Lung (tissue), 12 donors: ENCODE results near the gene DSG2. TPM values are rescaled to one million over a fixed set of nuclear protein-coding genes. Genes with fewer than 3 reads are reported as not detected.
"Not testable (repeated sequence)": the region's sequence is repeated elsewhere in the genome, so short reads cannot be mapped to it uniquely, and the experiment has no call there.

ENCODE experiments used
- ATAC-seq: fragments of 200-7000 bp; cut with Tn5 transposase; one replicate; pipeline ENCODE4 v1.9.1; 2020; ENCODE audit warnings: moderate number of reproducible peaks; ENCODE audit not compliant: insufficient read depth, low FRiP score
- DNase-seq, 3 donors: peaks; one replicate each; pipeline ENCODE4 v3.0.0-alpha.2; 2013 to 2017
- H3K27ac ChIP-seq, 2 donors: one replicate each; pipeline ENCODE4 v1.5.1; 2013; ENCODE audit warnings: mild to moderate bottlenecking in 2 of 2, moderate library complexity in 2 of 2, control low read depth in 1 of 2, inconsistent platforms in 1 of 2, low read depth in 1 of 2, low read length in 1 of 2
- H3K27me3 ChIP-seq, 3 donors: one replicate each; pipeline ENCODE4 v1.5.1; 2013; ENCODE audit warnings: low read length in 2 of 3; ENCODE audit not compliant: control insufficient read depth in 3 of 3, insufficient read depth in 3 of 3
- H3K36me3 ChIP-seq, 4 donors: one replicate each; pipeline ENCODE4 v1.5.1; 2013; ENCODE audit warnings: low read length in 4 of 4, mild to moderate bottlenecking in 1 of 4, moderate library complexity in 1 of 4; ENCODE audit not compliant: control insufficient read depth in 4 of 4, insufficient read depth in 4 of 4
- H3K4me1 ChIP-seq, 5 donors: one replicate each; pipeline ENCODE4 v1.5.1; 2013; ENCODE audit warnings: low read length in 5 of 5, mild to moderate bottlenecking in 2 of 5, moderate library complexity in 1 of 5; ENCODE audit not compliant: control insufficient read depth in 5 of 5, insufficient read depth in 5 of 5
- H3K4me3 ChIP-seq: one replicate; pipeline ENCODE4 v1.5.1; 2013; ENCODE audit warnings: mild to moderate bottlenecking, control low read depth, moderate library complexity
- H3K9ac ChIP-seq, 2 donors: one replicate each; pipeline ENCODE4 v1.5.1; 2013; ENCODE audit warnings: low read length in 2 of 2, control low read depth in 1 of 2; ENCODE audit not compliant: insufficient read depth in 1 of 2
- H3K9me3 ChIP-seq, 4 donors: one replicate each; pipeline ENCODE4 v1.5.1; 2013; ENCODE audit warnings: low read length in 3 of 4, mild to moderate bottlenecking in 1 of 4, moderate library complexity in 1 of 4; ENCODE audit not compliant: control insufficient read depth in 4 of 4, insufficient read depth in 3 of 4
- WGBS, 2 donors: extraction: QIAGEN DNeasy Blood & Tissue Kit; methylation state at CpG; one replicate each; pipeline ENCODE4 v1.1.7; 2013; 5-methylcytosine and 5-hydroxymethylcytosine counted together
- polyA plus RNA-seq, 2 donors: library from polyadenylated mRNA; stranded (reverse); fragments of 200-250 nt; gene quantifications; one replicate each; pipeline ENCODE4 v1.2.1, GENCODE V29; 2013
- total RNA-seq, 2 donors: library from RNA; depleted of rRNA in 1 of 2; stranded (reverse); fragments of >200 nt in 1 of 2; gene quantifications; one replicate each; pipeline ENCODE4 v1.2.1, GENCODE V29; 2014 to 2021
- TF ChIP-seq, protein P1 (sequence below): IDR thresholded peaks from 2 replicates; pipeline ENCODE4 v1.5.1; 2012; ENCODE audit warnings: mild to moderate bottlenecking; ENCODE audit errors: control extremely low read depth, extremely low read depth
- donor health status: control.
- donor health status: control.
- donor health status: Bipolar disorder and iron deficiency.
- donor health status: healthy.
- donor health status: DM: yes; HTN: yes; CAD: no.

DSG2 gene
- total and polyA plus RNA-seq, 4 donors: 8.9 to 28.0 (median 21.6) TPM

- DNase-seq (no peak), ATAC-seq (no peak)
- H3K27ac ChIP-seq: no peak overlapping the region
- H3K4me3 ChIP-seq: no peak overlapping the region
- H3K4me1 ChIP-seq: no peaks in the 10 kb centered on the region
- no peak overlapping the region for H3K9ac ChIP-seq
- H3K36me3 ChIP-seq: no peaks in the 10 kb centered on the region
- TF ChIP-seq, protein P1, sequence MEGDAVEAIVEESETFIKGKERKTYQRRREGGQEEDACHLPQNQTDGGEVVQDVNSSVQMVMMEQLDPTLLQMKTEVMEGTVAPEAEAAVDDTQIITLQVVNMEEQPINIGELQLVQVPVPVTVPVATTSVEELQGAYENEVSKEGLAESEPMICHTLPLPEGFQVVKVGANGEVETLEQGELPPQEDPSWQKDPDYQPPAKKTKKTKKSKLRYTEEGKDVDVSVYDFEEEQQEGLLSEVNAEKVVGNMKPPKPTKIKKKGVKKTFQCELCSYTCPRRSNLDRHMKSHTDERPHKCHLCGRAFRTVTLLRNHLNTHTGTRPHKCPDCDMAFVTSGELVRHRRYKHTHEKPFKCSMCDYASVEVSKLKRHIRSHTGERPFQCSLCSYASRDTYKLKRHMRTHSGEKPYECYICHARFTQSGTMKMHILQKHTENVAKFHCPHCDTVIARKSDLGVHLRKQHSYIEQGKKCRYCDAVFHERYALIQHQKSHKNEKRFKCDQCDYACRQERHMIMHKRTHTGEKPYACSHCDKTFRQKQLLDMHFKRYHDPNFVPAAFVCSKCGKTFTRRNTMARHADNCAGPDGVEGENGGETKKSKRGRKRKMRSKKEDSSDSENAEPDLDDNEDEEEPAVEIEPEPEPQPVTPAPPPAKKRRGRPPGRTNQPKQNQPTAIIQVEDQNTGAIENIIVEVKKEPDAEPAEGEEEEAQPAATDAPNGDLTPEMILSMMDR: no peak
- no peaks in the 10 kb centered on the region for H3K9me3 ChIP-seq
- no peaks in the 10 kb centered on the region for H3K27me3 ChIP-seq
Measured at GRCh38 chr18:31491586-31491985, 6.4 kb upstream of the DSG2 start.

DNA sequence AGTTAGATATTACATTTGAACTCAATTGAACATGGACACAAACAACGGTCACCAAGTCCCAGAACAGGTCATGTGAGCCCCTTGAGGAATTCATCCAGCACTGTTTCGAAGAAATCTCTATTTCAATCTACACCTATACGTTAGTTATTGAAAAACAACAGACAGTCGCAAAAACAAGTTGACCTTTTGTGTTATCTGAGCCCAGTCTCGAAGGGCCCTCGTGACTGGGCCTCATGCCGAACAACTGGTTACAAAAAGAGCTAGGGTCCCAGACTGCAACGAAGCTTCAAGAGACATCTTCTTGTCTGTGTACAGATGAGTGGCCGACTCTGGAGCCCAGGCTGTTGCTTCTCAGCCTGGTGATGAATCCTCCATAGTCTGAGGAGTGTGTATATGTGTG is 5.3 kb upstream of the DSG2 start:
- H3K27me3 ChIP-seq: no peaks in the 10 kb centered on the region
- no peaks in the 10 kb centered on the region for H3K9me3 ChIP-seq
- TF ChIP-seq, protein P1: no peak
- H3K9ac ChIP-seq: no peak overlapping the region
- no peak overlapping the region for H3K27ac ChIP-seq
- H3K36me3 ChIP-seq: no peaks in the 10 kb centered on the region
- WGBS, 2 donors: 92 to 95% methylated on average over 9 of the region's 9 CpGs
- DNase-seq (no peak), ATAC-seq (no peak)
- no peak overlapping the region for H3K4me3 ChIP-seq
- H3K4me1 ChIP-seq: no peaks in the 10 kb centered on the region

GRCh38 chr18:31493171-31493570 is 4.8 kb upstream of the DSG2 start:
- peaks cover 0 to 2% (median 0%) of the 10 kb centered on the region in 5 donors for H3K4me1 ChIP-seq
- no peaks in the 10 kb centered on the region for H3K27me3 ChIP-seq
- DNase-seq (no peak), ATAC-seq (no peak)
- 85% methylated on average over 7 of the region's 7 CpGs for WGBS, 2 donors
- no peaks in the 10 kb centered on the region for H3K9me3 ChIP-seq
- H3K9ac ChIP-seq: no peak overlapping the region
- H3K4me3 ChIP-seq: no peak overlapping the region
- H3K27ac ChIP-seq: no peak overlapping the region
- TF ChIP-seq, protein P1: no peak
- H3K36me3 ChIP-seq: no peaks in the 10 kb centered on the region

DNA sequence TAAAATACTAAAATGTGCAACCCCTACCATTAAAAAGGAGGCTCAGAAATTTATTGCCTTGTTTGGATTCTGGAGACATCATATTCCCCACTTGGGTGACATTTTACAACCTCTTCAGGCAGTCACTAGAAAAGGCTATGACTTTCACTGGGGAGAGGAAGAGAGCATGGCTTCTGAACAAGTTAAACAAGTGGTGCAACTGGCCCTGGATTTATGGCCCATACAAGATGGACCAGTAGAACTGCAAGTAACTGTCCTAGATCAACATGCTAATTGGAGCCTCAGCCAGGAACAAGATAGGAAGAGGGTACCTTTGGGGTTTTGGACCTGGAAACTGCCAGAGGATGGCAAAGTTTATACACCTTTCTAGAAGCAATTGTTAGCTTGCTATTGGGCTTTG is 4.0 kb upstream of the DSG2 start:
- peaks cover 0 to 4% (median 0%) of the 10 kb centered on the region in 5 donors for H3K4me1 ChIP-seq
- TF ChIP-seq, protein P1: no peak
- H3K27me3 ChIP-seq: no peaks in the 10 kb centered on the region
- DNase-seq (no peak), ATAC-seq (no peak)
- no peaks in the 10 kb centered on the region for H3K9me3 ChIP-seq
- no peak overlapping the region for H3K27ac ChIP-seq
- H3K9ac ChIP-seq: no peak overlapping the region
- no peaks in the 10 kb centered on the region for H3K36me3 ChIP-seq
- H3K4me3 ChIP-seq: no peak overlapping the region

GRCh38 chr18:31494705-31495244 is 3.2 kb upstream of the DSG2 start:
- WGBS, 2 donors: 84 to 88% methylated on average over 2 of the region's 2 CpGs
- not testable (repeated sequence) for H3K27ac ChIP-seq

More at GRCh38 chr18:31494705-31495244, 3.2 kb upstream of the DSG2 start:
- H3K27me3 ChIP-seq, ATAC-seq, H3K9me3 ChIP-seq, H3K4me1 ChIP-seq, DNase-seq, H3K36me3 ChIP-seq, H3K4me3 ChIP-seq, H3K9ac ChIP-seq: not testable (repeated sequence)
